Neural cell (in vitro differentiated cells): Measurements from ENCODE around the gene FGF5. TPM values are rescaled to one million over a fixed set of nuclear protein-coding genes. Genes with fewer than 3 reads are reported as not detected.
"Not testable (repeated sequence)": the region's sequence is repeated elsewhere in the genome, so short reads cannot be mapped to it uniquely, and the experiment has no call there.

Source experiments
- H2AFZ ChIP-seq: fragments of 200-600, 300-800 bp; sonication (generic), shearing (Covaris generic); 2 replicates; pipeline ENCODE4 v1.6.0; 2014; ENCODE audit warnings: low read depth, mild to moderate bottlenecking, antibody characterized with exemption, low read length, moderate library complexity
- H3F3A ChIP-seq: fragments of 200-600 bp; shearing (Covaris generic); 2 replicates; pipeline ENCODE4 v1.6.1; 2016; ENCODE audit warnings: mild to moderate bottlenecking, moderate library complexity, mixed read lengths, antibody characterized with exemption, low read length; ENCODE audit not compliant: insufficient read depth, poor library complexity, severe bottlenecking
- H3K27ac ChIP-seq: fragments of 200-600, 300-800 bp; sonication (generic), shearing (Covaris generic); 2 replicates; pipeline ENCODE4 v1.5.1; 2014; ENCODE audit warnings: mild to moderate bottlenecking, low read length, moderate library complexity
- H3K27me3 ChIP-seq: fragments of 300-800, 200-600 bp; sonication (generic), shearing (Covaris generic); 2 replicates; pipeline ENCODE4 v1.6.0; 2014; ENCODE audit warnings: mild to moderate bottlenecking, low read depth, low read length, moderate library complexity; ENCODE audit not compliant: insufficient read depth
- H3K36me3 ChIP-seq: fragments of 300-800, 200-600 bp; sonication (generic), shearing (Covaris generic); 2 replicates; pipeline ENCODE4 v1.5.1; 2014; ENCODE audit warnings: mild to moderate bottlenecking, antibody characterized with exemption, low read length, moderate library complexity; ENCODE audit not compliant: insufficient read depth
- H3K4me2 ChIP-seq: fragments of 300-800, 200-600 bp; sonication (generic), shearing (Covaris generic); 2 replicates; pipeline ENCODE4 v1.6.0; 2014; ENCODE audit warnings: mild to moderate bottlenecking, low read length
- H3K4me3 ChIP-seq: fragments of 300-800, 200-600 bp; sonication (generic), shearing (Covaris generic); 2 replicates; pipeline ENCODE4 v1.5.1; 2014; ENCODE audit warnings: mild to moderate bottlenecking, low read length, moderate library complexity
- H3K79me2 ChIP-seq: fragments of 200-600 bp; shearing (Covaris generic); replicated peaks from 2 replicates; pipeline ENCODE4 v1.6.0; 2014; ENCODE audit warnings: mild to moderate bottlenecking, low read length, moderate library complexity; ENCODE audit not compliant: insufficient read depth
- H3K9ac ChIP-seq: fragments of 300-800, 200-600 bp; sonication (generic), shearing (Covaris generic); 2 replicates; pipeline ENCODE4 v1.6.1; 2016; ENCODE audit warnings: mild to moderate bottlenecking, low read length, mixed read lengths
- H3K9me2 ChIP-seq: fragments of 200-600 bp; shearing (Covaris generic); 2 replicates; pipeline ENCODE4 v1.6.1; 2016; ENCODE audit warnings: mild to moderate bottlenecking, low read length, mixed read lengths; ENCODE audit not compliant: insufficient read depth
- H3K9me3 ChIP-seq: fragments of 200-600, 300-800 bp; sonication (generic), shearing (Covaris generic); 2 replicates; pipeline ENCODE4 v1.6.1; 2016; ENCODE audit warnings: mild to moderate bottlenecking, mixed run types, low read length, moderate library complexity, mixed read lengths
- H4K20me1 ChIP-seq: fragments of 200-600 bp; shearing (Covaris generic); 2 replicates; pipeline ENCODE4 v1.6.1; 2016; ENCODE audit warnings: mild to moderate bottlenecking, mixed run types; ENCODE audit not compliant: insufficient read depth
- EP300 ChIP-seq: fragments of 450-650 bp; conservative IDR thresholded peaks from 2 replicates; pipeline ENCODE4 v1.6.1; 2014; ENCODE audit warnings: antibody characterized with exemption, mild to moderate bottlenecking, moderate library complexity; ENCODE audit not compliant: poor library complexity, severe bottlenecking
- EZH2 ChIP-seq: fragments of 200-600, 300-800 bp; shearing (Covaris generic), sonication (generic); IDR thresholded peaks from 2 replicates; pipeline ENCODE4 v1.6.1; 2014; ENCODE audit warnings: antibody characterized with exemption, low read length, borderline replicate concordance, mild to moderate bottlenecking; ENCODE audit not compliant: insufficient read depth, poor library complexity, severe bottlenecking
- MXI1 ChIP-seq: fragments of 450-650 bp; conservative IDR thresholded peaks from 2 replicates; pipeline ENCODE4 v1.6.1; 2014; ENCODE audit warnings: antibody characterized with exemption, mild to moderate bottlenecking; ENCODE audit not compliant: poor library complexity, severe bottlenecking
- POLR2AphosphoS5 ChIP-seq: IDR thresholded peaks from 2 replicates; pipeline ENCODE4 v1.6.1; 2012
- RAD21 ChIP-seq: fragments of 450-650 bp; conservative IDR thresholded peaks from 2 replicates; pipeline ENCODE4 v1.6.1; 2014; ENCODE audit warnings: antibody characterized with exemption, mild to moderate bottlenecking, moderate library complexity
- SMC3 ChIP-seq: fragments of 450-650 bp; conservative IDR thresholded peaks from 2 replicates; pipeline ENCODE4 v1.6.1; 2014; ENCODE audit warnings: antibody characterized with exemption, mild to moderate bottlenecking, moderate library complexity; ENCODE audit not compliant: poor library complexity
- TAF1 ChIP-seq: IDR thresholded peaks from 2 replicates; pipeline ENCODE4 v1.6.1; 2012; ENCODE audit warnings: low read depth
- polyA plus RNA-seq: library from polyadenylated mRNA; depleted of rRNA; stranded (reverse); fragments of >200 nt; gene quantifications from 2 replicates; pipeline ENCODE4 v1.2.3, GENCODE V29; 2014
- TF ChIP-seq, protein P1 (sequence below): IDR thresholded peaks from 2 replicates; pipeline ENCODE4 v1.6.1; 2012; ENCODE audit warnings: borderline replicate concordance
- TF ChIP-seq, protein P2 (sequence below): fragments of 450-650 bp; IDR thresholded peaks from 2 replicates; pipeline ENCODE4 v1.5.1; 2014; ENCODE audit warnings: antibody characterized with exemption, mild to moderate bottlenecking, moderate library complexity; ENCODE audit not compliant: poor library complexity, severe bottlenecking

The FGF5 gene
- polyA plus RNA-seq, 1 donor from 2014 or later = 0.26 TPM

DNA sequence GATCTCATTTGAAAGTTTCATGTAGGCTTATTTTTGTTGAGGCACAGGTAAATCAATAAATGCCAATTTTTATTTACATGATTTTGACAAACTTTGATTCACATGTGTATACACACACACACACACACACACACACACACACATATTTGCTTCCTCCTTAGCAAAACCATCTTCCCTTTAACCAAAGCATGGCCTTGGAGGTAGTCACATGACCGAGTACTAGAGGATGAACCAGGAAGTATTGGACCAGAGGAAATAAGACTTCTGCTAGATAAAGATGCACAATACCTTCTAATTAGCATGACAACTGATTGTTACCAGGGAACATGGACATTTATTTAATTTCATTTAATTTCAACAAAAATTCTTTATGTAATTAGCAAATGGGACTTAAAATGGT is 45.7 kb downstream of the FGF5 start:
- Histone ChIP-seq H3K79me2 (no peaks in the 10 kb centered on the region), H3K4me2 (no peak overlapping the region), H2AFZ (no peak overlapping the region), H3K9me2 (no peaks in the 10 kb centered on the region), H3K27ac (no peak overlapping the region), H3K27me3 (no peaks in the 10 kb centered on the region), H3K4me3 (no peak overlapping the region), H3K36me3 (no peaks in the 10 kb centered on the region), H4K20me1 (no peaks in the 10 kb centered on the region), H3K9ac (no peak overlapping the region), H3F3A (peaks cover 9% of the 10 kb centered on the region), H3K9me3 (no peaks in the 10 kb centered on the region)
- TF ChIP-seq EP300 (no peak), EZH2 (no peak), TAF1 (no peak), SMC3 (no peak), POLR2AphosphoS5 (no peak), RAD21 (no peak)
- TF ChIP-seq, protein P1, sequence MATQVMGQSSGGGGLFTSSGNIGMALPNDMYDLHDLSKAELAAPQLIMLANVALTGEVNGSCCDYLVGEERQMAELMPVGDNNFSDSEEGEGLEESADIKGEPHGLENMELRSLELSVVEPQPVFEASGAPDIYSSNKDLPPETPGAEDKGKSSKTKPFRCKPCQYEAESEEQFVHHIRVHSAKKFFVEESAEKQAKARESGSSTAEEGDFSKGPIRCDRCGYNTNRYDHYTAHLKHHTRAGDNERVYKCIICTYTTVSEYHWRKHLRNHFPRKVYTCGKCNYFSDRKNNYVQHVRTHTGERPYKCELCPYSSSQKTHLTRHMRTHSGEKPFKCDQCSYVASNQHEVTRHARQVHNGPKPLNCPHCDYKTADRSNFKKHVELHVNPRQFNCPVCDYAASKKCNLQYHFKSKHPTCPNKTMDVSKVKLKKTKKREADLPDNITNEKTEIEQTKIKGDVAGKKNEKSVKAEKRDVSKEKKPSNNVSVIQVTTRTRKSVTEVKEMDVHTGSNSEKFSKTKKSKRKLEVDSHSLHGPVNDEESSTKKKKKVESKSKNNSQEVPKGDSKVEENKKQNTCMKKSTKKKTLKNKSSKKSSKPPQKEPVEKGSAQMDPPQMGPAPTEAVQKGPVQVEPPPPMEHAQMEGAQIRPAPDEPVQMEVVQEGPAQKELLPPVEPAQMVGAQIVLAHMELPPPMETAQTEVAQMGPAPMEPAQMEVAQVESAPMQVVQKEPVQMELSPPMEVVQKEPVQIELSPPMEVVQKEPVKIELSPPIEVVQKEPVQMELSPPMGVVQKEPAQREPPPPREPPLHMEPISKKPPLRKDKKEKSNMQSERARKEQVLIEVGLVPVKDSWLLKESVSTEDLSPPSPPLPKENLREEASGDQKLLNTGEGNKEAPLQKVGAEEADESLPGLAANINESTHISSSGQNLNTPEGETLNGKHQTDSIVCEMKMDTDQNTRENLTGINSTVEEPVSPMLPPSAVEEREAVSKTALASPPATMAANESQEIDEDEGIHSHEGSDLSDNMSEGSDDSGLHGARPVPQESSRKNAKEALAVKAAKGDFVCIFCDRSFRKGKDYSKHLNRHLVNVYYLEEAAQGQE = no peak
- TF ChIP-seq, protein P2, sequence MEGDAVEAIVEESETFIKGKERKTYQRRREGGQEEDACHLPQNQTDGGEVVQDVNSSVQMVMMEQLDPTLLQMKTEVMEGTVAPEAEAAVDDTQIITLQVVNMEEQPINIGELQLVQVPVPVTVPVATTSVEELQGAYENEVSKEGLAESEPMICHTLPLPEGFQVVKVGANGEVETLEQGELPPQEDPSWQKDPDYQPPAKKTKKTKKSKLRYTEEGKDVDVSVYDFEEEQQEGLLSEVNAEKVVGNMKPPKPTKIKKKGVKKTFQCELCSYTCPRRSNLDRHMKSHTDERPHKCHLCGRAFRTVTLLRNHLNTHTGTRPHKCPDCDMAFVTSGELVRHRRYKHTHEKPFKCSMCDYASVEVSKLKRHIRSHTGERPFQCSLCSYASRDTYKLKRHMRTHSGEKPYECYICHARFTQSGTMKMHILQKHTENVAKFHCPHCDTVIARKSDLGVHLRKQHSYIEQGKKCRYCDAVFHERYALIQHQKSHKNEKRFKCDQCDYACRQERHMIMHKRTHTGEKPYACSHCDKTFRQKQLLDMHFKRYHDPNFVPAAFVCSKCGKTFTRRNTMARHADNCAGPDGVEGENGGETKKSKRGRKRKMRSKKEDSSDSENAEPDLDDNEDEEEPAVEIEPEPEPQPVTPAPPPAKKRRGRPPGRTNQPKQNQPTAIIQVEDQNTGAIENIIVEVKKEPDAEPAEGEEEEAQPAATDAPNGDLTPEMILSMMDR = no peak

DNA sequence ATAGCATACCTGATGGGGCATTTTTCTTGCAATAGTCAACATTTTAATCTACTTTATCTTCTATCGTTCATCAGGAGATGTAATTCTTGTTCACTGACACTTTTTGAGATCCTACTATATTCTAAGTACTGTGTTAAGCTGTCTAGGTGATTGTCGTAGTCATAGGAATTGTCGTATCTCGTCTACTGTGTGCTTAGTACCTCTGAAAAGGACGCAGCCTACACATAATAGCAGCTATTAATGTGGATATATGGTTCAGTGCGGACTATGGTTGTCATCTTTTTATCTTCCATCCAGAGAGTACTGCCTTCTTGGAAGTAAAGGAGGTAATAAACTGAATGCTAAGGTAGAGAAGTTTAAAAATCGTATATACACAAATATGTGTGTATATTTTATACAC is 47.2 kb downstream of the FGF5 start:
- Histone ChIP-seq H3K27ac (no peak overlapping the region), H2AFZ (no peak overlapping the region), H3K79me2 (no peaks in the 10 kb centered on the region), H3F3A (peaks cover 4% of the 10 kb centered on the region), H3K4me2 (no peak overlapping the region), H3K9me3 (no peaks in the 10 kb centered on the region), H3K9me2 (no peaks in the 10 kb centered on the region), H3K36me3 (no peaks in the 10 kb centered on the region), H3K9ac (no peak overlapping the region), H3K4me3 (no peak overlapping the region), H4K20me1 (no peaks in the 10 kb centered on the region), H3K27me3 (no peaks in the 10 kb centered on the region)
- TF ChIP-seq POLR2AphosphoS5 (peak; percentile 58), EP300 (peak; percentile 80), EZH2 (no peak), TAF1 (no peak), MXI1 (no peak), SMC3 (no peak), RAD21 (no peak)
- TF ChIP-seq, protein P2 = no peak

DNA sequence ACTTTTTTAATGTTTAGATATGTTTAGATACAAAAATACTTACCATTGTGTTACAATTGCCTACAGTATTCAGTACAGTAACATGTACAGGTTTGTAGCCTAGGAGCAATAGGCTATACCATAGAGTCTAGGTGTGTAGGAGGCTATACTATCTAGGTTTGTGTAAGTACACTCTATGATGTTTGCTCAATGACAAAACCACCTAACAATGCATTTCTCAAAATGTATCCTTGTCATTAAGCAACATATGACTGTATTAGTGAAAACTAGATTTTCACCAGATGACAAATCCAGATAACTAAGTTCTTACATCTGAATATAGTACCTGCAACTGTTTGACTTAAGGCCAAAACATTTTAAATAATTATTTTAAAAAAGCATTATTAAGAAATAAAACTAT is 49.4 kb downstream of the FGF5 start:
- not testable (repeated sequence) for H3K79me2 ChIP-seq, H3K27me3 ChIP-seq, H3K36me3 ChIP-seq, H3K9ac ChIP-seq, H3K4me2 ChIP-seq, H3K4me3 ChIP-seq, H4K20me1 ChIP-seq, H3F3A ChIP-seq, H3K9me2 ChIP-seq, H2AFZ ChIP-seq, H3K9me3 ChIP-seq, H3K27ac ChIP-seq
